Measurements from ENCODE around the gene LCA5L.

The LCA5L gene

GRCh38 chr21:39367783-39368182 lies 77.8 kb downstream of the LCA5L start:
- no peak overlapping the region for H3K4me3 ChIP-seq (replicated peaks; ENCODE audit: low read depth, low read length)
- DNase-seq (ENCODE audit: extremely low read depth, insufficient read length): no peak

GRCh38 chr21:39366563-39366962 lies 79.0 kb downstream of the LCA5L start:
- no peaks in the 10 kb centered on the region for H3K27me3 ChIP-seq (replicated peaks; ENCODE audit: control insufficient read depth, insufficient read depth, low read length)
- no peaks in the 10 kb centered on the region for H3K36me3 ChIP-seq (ENCODE audit: control insufficient read depth, insufficient read depth, low read length)
- DNase-seq (ENCODE audit: extremely low read depth, insufficient read length): no peak
- no peak overlapping the region for H3K4me3 ChIP-seq (replicated peaks; ENCODE audit: low read depth, low read length)
- TF ChIP-seq CTCF (IDR thresholded peaks at IDR 0.05; ENCODE audit: insufficient read depth, low read length, poor library complexity, severe bottlenecking): no peak

More at GRCh38 chr21:39367783-39368182, 77.8 kb downstream of the LCA5L start:
- no peaks in the 10 kb centered on the region for H3K36me3 ChIP-seq (ENCODE audit: control insufficient read depth, insufficient read depth, low read length)
- no peaks in the 10 kb centered on the region for H3K27me3 ChIP-seq (replicated peaks; ENCODE audit: control insufficient read depth, insufficient read depth, low read length)
- TF ChIP-seq CTCF (IDR thresholded peaks at IDR 0.05; ENCODE audit: insufficient read depth, low read length, poor library complexity, severe bottlenecking): no peak

GRCh38 chr21:39364949-39365348 lies 80.6 kb downstream of the LCA5L start:
- no peaks in the 10 kb centered on the region for H3K27me3 ChIP-seq (replicated peaks; ENCODE audit: control insufficient read depth, insufficient read depth, low read length)
- DNase-seq (ENCODE audit: extremely low read depth, insufficient read length): no peak
- no peak for TF ChIP-seq CTCF (IDR thresholded peaks at IDR 0.05; ENCODE audit: insufficient read depth, low read length, poor library complexity, severe bottlenecking)
- H3K4me3 ChIP-seq (replicated peaks; ENCODE audit: low read depth, low read length): no peak overlapping the region
- H3K36me3 ChIP-seq (ENCODE audit: control insufficient read depth, insufficient read depth, low read length): no peaks in the 10 kb centered on the region

GRCh38 chr21:39363607-39364555 lies 81.7 kb downstream of the LCA5L start:
- no peaks in the 10 kb centered on the region for H3K36me3 ChIP-seq (ENCODE audit: control insufficient read depth, insufficient read depth, low read length)

GRCh38 chr21:39362733-39363132 lies 82.8 kb downstream of the LCA5L start:
- H3K4me3 ChIP-seq (replicated peaks; ENCODE audit: low read depth, low read length): no peak overlapping the region
- no peak for TF ChIP-seq CTCF (IDR thresholded peaks at IDR 0.05; ENCODE audit: insufficient read depth, low read length, poor library complexity, severe bottlenecking)
- no peak for DNase-seq (ENCODE audit: extremely low read depth, insufficient read length)
- no peaks in the 10 kb centered on the region for H3K36me3 ChIP-seq (ENCODE audit: control insufficient read depth, insufficient read depth, low read length)
- no peaks in the 10 kb centered on the region for H3K27me3 ChIP-seq (replicated peaks; ENCODE audit: control insufficient read depth, insufficient read depth, low read length)

More at GRCh38 chr21:39363607-39364555, 81.7 kb downstream of the LCA5L start:
- DNase-seq (ENCODE audit: extremely low read depth, insufficient read length): no peak
- Histone ChIP-seq H3K27me3 (replicated peaks; ENCODE audit: control insufficient read depth, insufficient read depth, low read length) (no peaks in the 10 kb centered on the region), H3K4me3 (replicated peaks; ENCODE audit: low read depth, low read length) (no peak overlapping the region)
- no peak for TF ChIP-seq CTCF (IDR thresholded peaks at IDR 0.05; ENCODE audit: insufficient read depth, low read length, poor library complexity, severe bottlenecking)

Data from GM06990 (cell line).